LNCaP clone FGC (cell line): ENCODE results near the gene IMMP2L.

Source experiments
- DNase-seq: peaks from one replicate; pipeline ENCODE4 v3.0.0-alpha.2; 2011; ENCODE audit warnings: low read depth
- H3K4me3 ChIP-seq: 2 replicates; pipeline ENCODE4 v1.5.1; 2011; ENCODE audit warnings: mild to moderate bottlenecking, low read depth, low read length, control low read depth
- TF ChIP-seq, protein P1 (sequence below): IDR thresholded peaks from 2 replicates; pipeline ENCODE4 v1.5.1; 2012; ENCODE audit warnings: mild to moderate bottlenecking; ENCODE audit not compliant: control insufficient read depth, insufficient read depth; ENCODE audit errors: extremely low read depth

Gene IMMP2L

DNA sequence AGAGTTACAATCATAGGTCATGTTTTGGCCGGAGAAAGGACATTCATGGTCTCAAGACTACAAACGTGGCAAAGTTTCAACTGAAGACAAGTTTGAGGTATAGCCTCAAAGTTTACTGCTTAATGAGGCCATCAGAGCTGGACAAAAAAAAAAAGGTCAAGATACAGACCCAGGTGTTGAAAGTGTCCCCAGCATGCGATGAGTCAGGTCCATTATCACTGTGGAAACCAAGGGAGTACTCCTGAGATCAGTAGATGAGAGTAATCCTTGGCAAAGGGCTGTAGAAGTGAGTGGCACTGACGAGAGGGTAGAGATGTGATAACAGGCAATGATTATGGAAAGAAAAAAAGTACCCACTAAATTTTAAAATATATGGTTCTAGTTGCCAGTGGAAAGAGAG is 551.5 kb downstream of the IMMP2L start:
- no peak overlapping the region for H3K4me3 ChIP-seq
- TF ChIP-seq, protein P1, sequence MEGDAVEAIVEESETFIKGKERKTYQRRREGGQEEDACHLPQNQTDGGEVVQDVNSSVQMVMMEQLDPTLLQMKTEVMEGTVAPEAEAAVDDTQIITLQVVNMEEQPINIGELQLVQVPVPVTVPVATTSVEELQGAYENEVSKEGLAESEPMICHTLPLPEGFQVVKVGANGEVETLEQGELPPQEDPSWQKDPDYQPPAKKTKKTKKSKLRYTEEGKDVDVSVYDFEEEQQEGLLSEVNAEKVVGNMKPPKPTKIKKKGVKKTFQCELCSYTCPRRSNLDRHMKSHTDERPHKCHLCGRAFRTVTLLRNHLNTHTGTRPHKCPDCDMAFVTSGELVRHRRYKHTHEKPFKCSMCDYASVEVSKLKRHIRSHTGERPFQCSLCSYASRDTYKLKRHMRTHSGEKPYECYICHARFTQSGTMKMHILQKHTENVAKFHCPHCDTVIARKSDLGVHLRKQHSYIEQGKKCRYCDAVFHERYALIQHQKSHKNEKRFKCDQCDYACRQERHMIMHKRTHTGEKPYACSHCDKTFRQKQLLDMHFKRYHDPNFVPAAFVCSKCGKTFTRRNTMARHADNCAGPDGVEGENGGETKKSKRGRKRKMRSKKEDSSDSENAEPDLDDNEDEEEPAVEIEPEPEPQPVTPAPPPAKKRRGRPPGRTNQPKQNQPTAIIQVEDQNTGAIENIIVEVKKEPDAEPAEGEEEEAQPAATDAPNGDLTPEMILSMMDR, result no peak
- no peak for DNase-seq

DNA sequence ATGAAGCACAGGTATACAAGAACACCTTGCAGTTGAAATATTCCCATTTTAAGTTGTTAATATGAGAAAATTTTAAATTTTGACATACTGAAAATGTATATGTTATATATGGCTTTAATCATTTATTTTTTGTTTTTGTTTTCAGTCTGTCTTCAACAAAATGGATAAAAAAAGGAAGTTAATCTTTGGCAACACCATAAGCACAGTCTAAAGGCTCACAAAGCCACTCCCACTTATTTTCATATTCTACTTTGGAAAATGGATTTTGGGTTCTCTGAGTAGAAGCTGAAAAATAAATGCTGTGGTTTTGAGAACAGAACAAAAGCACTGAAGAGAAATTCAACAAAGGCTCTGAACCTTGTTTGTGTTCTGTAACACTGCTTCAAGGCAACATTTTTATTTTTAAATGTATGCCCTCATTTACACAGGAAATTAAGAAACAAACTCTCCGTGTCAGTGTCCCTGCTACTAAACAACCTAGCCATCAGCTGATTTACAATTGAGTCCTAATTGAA is 552.7 kb downstream of the IMMP2L start:
- no peak overlapping the region for H3K4me3 ChIP-seq
- DNase-seq, result no peak
- TF ChIP-seq, protein P1, result no peak

DNA sequence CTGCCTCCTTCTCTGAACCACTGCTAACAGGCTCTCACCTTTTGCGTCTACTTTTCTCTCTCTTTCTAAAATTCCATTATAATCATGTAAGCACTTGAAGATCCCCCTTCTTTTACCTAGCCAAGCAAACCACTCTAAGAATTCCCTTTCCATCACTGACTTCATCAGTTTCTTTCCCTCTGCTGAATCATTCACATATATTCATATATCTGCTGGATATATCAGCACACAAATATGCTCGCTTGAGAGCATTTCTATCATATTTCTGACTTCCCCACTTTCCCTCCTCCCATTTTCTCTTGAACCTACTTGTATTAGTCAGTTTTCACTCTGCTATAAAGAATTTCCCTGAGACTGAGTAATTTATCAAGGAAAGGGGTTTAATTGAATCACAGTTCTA is 555.6 kb downstream of the IMMP2L start:
- no peak overlapping the region for H3K4me3 ChIP-seq
- no peak for DNase-seq
- TF ChIP-seq, protein P1, result no peak

DNA sequence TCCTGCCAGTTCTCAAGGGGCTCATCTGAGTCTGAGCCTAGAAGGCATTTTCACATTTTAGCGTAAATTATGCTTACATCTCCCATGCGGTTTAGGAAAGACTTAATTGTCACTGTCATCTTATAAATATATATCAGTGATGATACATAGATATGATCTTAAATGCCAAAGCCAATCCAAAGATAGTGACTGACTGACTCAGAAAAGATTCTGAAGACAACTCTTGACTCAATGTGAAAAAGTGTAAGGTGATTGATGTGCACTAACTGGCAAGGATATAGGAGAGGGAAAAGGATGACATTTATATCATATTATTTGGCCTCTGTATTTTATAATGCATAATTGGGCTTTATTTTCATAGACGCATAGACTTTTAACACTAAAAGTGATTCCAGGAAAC is 556.3 kb downstream of the IMMP2L start:
- DNase-seq, result no peak
- TF ChIP-seq, protein P1, result no peak
- H3K4me3 ChIP-seq, result no peak overlapping the region

DNA sequence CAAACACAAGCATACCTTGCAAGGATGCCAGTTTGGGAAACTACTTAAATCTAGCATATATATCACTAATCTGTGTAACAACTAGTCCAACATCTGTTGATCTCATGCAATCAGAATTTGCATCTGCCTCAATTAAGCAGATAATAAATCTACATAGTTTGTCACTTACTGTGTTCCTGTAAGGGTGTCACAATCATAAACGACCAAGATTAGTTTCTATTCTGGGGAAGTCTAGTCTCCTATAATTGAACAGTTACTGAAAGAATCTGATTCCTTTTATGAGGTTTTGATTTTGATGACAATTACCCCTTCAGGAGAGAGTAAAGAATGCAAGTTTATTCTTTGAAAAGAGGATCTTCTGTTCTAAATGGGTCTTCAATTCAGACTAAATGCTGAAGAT is 556.8 kb downstream of the IMMP2L start:
- H3K4me3 ChIP-seq, result no peak overlapping the region
- TF ChIP-seq, protein P1, result no peak
- no peak for DNase-seq

DNA sequence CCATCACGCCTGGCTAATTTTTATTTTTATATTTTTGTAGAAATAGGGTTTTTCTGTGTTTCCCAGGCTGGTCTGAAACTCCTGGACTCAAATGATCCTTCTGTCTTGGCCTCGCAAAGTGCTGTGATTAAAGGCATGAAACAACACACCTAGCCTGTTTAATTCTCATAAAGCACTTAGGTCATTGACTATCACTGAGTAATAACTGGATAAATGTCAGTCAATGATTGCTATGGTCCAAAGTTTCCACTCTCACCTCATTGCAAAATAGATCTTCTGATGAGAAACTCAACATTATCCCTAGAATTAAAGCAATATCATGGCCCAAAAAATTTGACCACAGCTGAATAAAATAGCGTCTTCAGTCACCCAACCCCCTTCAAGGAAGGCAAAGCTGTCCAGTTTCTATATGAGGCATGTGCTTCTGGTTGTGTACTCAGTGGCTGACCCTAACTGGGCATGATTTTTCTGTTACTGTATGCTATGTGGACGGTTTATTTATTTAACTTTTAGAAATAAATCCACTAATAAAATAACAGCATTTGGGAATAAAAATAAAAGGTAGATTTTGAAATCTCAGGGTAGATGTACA is 557.9 kb downstream of the IMMP2L start:
- TF ChIP-seq, protein P1, result no peak
- DNase-seq, result no peak
- no peak overlapping the region for H3K4me3 ChIP-seq

DNA sequence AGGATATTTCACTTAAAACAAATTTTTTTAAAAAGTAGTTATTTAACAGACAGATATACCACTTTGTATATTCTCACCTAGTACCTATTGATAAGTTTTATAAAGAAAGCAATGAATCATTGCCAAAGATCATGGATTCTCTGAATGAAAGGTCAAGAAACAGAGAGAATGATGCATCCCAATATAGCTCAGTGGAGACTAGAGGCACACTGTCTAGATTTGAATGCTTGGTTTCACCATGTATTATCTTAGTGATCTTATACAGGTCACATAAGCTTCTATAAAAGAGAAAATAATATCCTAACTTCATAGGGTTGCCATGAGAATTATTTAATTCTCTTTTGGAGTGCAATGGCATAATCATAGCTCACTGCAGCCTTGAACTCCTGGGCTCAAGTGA is 558.4 kb downstream of the IMMP2L start:
- TF ChIP-seq, protein P1, result no peak
- no peak overlapping the region for H3K4me3 ChIP-seq
- DNase-seq, result no peak
